GM19025 (cell line): ENCODE results near the gene ART3.
"Not testable (repeated sequence)": the region's sequence is repeated elsewhere in the genome, so short reads cannot be mapped to it uniquely, and the experiment has no call there.

Experiments used
- ATAC-seq: cut with Tn5 transposase; IDR thresholded peaks from one replicate; pipeline ENCODE4 v1.9.1; 2021; ENCODE audit warnings: mild to moderate bottlenecking, low read depth, moderate library complexity; ENCODE audit not compliant: unreplicated experiment

The ART3 gene, protein sequence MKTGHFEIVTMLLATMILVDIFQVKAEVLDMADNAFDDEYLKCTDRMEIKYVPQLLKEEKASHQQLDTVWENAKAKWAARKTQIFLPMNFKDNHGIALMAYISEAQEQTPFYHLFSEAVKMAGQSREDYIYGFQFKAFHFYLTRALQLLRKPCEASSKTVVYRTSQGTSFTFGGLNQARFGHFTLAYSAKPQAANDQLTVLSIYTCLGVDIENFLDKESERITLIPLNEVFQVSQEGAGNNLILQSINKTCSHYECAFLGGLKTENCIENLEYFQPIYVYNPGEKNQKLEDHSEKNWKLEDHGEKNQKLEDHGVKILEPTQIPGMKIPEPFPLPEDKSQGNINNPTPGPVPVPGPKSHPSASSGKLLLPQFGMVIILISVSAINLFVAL

GRCh38 chr4:76074468-76074867 lies at the start of gene ART3:
Gene ART3, plus strand, starts transcription at chr4:76074709. Its CDS starts 1,181 bp downstream, at chr4:76075890.
- no peak for ATAC-seq

DNA sequence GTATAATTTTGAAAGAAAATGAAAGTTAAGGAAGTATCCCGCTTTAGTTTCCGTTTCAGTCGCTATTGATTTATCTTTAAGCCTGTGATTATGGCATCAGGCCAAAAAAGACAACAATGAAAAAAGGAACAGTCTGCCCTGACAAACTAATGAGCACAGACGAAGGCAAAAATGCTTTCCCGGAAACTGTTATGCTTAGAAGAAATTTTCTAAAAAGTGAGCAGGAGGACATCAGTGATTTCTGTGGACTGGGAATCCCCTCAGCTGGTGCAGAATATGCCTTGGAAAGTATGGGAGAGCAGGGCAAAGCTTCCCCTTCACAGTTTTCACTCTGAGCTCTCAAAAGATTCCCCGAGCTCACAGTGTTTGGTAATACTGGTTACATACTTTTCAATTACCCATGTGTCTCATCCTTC lies 46.2 kb upstream of the ART3 start:
- ATAC-seq, result no peak

DNA sequence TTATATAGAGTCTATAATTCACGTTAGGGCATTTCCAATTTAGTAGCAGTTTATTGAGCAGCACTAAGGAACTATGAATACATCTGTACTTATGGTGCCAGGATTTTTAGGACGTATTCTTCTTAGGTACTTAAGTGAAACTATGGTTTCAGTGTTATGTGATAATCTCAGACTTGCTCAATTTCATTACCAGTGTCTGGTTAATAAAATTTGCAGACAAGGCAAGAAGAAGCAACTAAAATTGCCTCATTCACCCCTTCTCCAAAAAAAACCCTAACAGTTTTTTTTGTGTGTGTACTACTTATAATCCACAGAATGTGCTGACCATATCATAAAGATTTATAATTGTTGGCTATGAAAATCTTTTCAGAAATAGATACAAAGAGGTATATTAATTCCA lies 45.2 kb upstream of the ART3 start:
- no peak for ATAC-seq

GRCh38 chr4:76035141-76035540 lies 39.4 kb upstream of the ART3 start:
- ATAC-seq, result no peak

DNA sequence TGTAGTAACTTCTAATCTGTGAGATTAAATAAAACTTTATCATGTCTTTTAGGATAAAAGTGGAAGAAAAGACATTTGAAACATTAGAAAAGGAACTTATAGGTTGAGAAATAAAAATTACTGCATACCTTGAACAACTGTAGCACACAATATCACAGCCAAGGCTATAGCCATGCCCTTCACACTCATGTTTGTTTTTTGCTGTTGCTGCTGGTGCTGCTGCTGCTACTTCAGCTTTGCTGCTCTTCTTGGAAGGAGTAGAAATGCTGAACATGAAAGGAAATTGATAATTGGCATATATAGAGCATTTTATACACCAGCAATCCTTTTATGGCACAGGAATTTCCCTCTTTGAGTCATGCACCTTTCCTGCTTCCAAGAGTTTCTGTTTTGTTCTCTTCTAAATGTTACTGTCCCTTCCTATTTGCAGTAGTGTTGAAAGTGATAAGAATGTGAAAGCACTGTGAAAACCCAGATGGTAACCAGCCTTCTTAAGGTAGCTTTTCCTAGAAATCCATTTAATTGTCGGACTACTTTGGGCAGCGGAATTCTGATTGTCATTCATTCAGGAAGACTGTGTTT lies 38.6 kb upstream of the ART3 start, which contains the start of gene CXCL11:
CXCL11 (minus strand) TSS at position 272 of the 582 bp plus-strand sequence; CDS start at position 189, 83 bp downstream.
- ATAC-seq, result no peak

GRCh38 chr4:76036855-76037254 lies 37.7 kb upstream of the ART3 start:
- ATAC-seq, result no peak

DNA sequence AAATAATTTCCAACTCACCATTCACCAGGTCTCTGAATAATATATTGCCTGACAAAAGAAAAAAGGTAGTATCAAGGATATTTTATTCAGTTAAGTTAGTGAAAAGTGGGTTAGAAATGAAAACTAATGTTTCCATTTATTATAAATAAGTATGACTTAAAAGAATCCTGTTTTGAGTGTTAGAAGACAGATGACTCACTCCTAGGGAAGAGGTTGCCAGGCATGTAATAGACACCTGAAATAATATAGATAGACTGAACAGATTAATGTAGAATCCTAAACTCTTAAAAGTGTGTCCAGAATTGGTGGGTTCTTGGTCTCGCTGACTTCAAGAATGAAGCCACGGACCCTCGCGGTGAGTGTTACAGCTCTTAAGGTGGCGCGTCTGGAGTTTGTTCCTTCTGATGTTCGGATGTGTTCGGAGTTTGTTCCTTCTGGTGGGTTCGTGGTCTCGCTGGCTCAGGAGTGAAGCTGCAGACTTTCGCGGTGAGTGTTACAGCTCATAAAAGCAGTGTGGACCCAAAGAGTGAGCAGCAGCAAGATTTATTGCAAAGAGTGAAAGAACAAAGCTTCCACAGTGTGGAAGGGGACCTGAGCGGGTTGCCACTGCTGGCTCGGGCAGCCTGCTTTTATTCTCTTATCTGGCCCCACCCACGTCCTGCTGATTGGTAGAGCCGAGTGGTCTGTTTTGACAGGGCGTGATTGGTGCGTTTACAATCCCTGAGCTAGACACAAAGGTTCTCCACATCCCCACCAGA lies 32.1 kb upstream of the ART3 start:
- ATAC-seq, result not testable (repeated sequence)

DNA sequence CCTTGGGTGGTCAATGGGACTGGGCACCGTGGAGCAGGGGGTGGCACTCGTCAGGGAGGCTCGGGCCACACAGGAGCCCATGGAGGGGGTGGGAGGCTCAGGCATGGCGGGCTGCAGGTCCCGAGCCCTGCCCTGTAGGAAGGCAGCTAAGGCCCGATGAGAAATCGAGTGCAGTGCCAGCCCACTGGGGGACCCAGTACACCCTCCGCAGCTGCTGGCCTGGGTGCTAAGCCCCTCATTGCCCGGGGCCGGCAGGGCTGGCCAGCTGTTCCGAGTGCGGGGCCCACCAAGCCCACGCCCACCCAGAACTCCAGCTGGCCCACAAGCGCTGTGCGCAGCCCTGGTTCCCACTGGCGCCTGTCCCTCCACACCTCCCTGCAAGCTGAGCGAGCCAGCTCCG lies 31.2 kb upstream of the ART3 start:
- not testable (repeated sequence) for ATAC-seq

- ATAC-seq, result not testable (repeated sequence)
These were observed 29.8 kb upstream of the ART3 start for GRCh38 chr4:76044686-76045085.

- ATAC-seq, result not testable (repeated sequence)
These were observed 24.6 kb upstream of the ART3 start for GRCh38 chr4:76049860-76050416.

DNA sequence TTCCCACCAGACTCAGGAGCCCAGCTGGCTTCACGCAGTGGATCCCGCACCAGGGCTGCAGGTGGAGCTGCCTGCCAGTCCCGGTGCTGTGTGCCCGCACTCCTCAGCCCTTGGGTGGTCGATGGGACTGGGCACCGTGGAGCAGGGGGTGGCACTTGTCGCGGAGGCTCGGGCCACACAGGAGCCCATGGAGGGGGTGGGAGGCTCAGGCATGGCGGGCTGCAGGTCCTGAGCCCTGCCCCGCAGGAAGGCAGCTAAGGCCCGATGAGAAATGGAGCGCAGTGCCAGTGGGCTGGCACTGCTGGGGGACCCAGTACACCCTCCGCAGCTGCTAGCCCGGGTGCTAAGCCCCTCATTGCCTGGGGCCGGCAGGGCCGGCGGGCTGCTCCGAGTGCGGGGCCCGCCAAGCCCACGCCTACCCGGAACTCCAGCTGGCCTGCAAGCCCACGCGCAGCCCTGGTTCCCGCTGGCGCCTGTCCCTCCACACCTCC lies 23.9 kb upstream of the ART3 start:
- not testable (repeated sequence) for ATAC-seq

DNA sequence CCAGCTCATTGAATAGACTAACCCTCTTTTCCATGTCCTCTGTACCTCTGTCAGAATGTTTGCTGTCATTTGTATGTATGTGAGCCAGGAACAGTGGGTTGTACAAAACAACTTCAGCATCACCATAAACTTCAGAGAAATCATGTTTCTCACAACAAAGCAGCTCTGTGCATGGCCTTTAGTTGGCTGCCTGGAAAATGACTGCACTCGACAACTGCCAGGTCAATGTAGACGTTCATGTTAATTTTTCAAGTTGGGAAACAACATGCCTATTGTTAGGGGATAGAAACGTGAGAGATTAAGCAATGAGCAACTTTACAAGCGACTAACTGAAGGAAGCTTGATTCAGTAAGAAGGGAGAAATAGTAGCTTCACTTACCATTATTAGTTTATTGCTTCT lies 20.8 kb upstream of the ART3 start:
- no peak for ATAC-seq

GRCh38 chr4:76055016-76055415 lies 19.5 kb upstream of the ART3 start:
- peak; percentile 90 for ATAC-seq

GRCh38 chr4:76055421-76055820 lies 19.1 kb upstream of the ART3 start:
- ATAC-seq, result no peak

DNA sequence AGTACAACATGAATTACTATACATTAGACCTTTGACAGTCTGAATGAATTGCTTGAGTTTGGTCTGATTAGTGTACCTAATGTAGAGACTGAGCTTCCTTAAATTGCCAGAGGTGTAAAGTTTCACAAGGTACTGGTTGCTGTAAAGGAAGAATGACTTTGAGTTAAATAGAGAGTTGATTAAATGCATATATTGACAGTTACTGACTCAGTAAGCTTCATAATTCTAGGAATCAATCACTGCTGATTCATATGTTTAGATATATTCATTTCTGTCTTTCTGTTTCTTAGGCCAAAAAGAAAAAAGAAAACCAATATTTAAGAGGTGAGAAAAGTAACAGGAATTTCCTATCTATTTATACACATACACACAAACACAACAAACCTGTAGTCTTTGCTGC lies 16.2 kb upstream of the ART3 start:
- peak; percentile 32 for ATAC-seq

DNA sequence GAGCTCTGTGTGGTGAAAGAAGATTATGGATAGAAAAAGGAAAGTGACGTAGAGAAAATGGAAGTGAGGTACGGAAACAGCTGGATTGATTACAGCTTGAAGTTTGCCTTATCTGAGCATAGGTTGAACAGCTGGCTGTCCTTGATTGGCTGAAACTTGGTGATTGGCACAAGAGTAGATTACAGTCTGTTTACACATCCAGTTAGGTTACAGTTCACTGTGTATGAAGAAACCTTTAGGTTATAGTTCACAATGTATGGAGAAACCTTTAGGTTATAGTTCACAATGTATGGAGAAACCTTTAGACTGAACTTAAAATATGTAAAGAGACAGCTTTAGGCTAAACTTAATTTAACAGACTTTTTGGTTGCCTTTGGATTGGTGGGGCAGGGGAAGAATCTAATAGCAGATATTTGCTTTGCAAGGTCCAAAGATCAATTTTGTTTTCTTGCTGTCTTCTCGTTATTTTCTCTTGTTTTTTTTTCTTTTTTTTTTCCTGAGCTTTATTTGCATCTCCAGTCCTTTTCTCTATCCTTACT lies 15.6 kb upstream of the ART3 start:
- ATAC-seq, result no peak

DNA sequence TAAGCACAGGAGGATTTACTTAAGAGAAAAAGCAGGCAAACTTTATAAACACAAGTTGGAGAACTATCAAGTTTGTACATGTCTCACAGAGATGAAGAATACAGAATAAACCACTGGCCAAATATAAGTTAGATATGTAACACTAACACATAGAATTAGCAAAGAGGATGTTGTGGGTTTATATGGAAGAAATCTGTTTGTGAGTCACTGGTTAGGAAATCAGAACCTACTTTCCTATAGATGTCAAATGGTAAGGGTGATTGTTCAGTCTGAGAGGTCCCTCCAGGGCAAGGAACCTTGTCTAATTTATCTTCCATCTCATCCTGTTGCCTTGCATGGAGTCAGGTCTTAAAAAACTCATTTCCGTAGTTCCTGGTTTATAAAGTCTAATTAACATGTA lies 14.8 kb upstream of the ART3 start:
- ATAC-seq, result no peak

GRCh38 chr4:76060506-76060905 lies 14.0 kb upstream of the ART3 start:
- ATAC-seq, result no peak

DNA sequence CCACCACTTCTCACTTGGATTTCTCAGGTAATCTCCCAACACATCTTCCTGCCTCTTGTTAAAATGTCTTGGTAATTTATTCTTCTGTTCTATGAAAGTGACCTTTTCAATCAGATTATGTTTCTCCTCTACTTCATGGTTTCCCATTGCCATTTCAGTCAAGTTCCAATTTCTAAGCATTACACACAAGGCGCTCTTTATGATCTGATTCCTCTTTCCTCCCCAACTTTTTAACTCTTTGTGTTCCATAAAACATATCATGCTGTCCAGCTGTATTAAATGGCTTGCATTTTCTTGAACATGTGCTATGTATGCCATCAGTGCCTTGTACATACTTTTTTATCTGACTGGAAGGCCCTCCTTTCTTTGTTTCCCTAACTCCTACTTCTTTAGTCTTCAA lies 13.1 kb upstream of the ART3 start:
- ATAC-seq, result no peak

GRCh38 chr4:76061982-76062381 lies 12.5 kb upstream of the ART3 start:
- ATAC-seq, result peak; percentile 52

DNA sequence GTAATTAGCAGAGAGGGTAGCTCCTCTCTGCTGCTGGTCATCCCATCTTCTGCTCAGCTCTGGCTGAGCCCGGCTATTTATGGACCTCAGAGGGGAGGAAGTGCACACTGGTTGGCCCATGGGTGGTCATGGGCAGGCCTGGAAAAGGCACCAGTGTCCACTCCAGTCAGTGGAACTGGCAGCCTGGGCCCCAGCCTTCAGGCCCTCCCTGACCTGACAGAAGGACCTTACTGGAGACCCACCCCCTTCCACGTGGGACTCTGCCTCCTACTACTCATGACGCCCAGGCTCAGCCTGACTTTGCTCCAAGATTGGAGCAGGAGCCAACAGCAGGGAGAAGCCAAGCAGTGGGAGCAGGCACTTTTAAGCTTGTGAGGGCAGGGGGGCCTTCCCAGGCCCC lies 8.0 kb upstream of the ART3 start:
- ATAC-seq, result no peak
